DND-41 (cell line): ENCODE results near the gene LTB.
"Not testable (repeated sequence)": the region's sequence is repeated elsewhere in the genome, so short reads cannot be mapped to it uniquely, and the experiment has no call there.

Experiments used
- ATAC-seq: fragments of 200-7000 bp; cut with Tn5 transposase; 3 replicates; pipeline ENCODE4 v1.9.1; 2021; ENCODE audit warnings: low read depth; ENCODE audit not compliant: insufficient read depth
- DNase-seq: peaks from one replicate; pipeline ENCODE4 v3.0.0-alpha.2; 2020
- H2AFZ ChIP-seq: 2 replicates; pipeline ENCODE4 v1.6.0; 2012; ENCODE audit warnings: low read depth, low read length
- H3K27ac ChIP-seq: 2 replicates; pipeline ENCODE4 v1.5.1; 2012; ENCODE audit warnings: low read length, inconsistent platforms
- H3K27me3 ChIP-seq: fragments of 200-600 bp; sonication (generic); 2 replicates; pipeline ENCODE4 v1.6.0; 2012; ENCODE audit warnings: low read length, mild to moderate bottlenecking, inconsistent platforms; ENCODE audit not compliant: insufficient read depth, poor library complexity
- H3K36me3 ChIP-seq: 2 replicates; pipeline ENCODE4 v1.5.1; 2012; ENCODE audit warnings: low read length, inconsistent platforms; ENCODE audit not compliant: insufficient read depth
- H3K4me1 ChIP-seq: 2 replicates; pipeline ENCODE4 v1.5.1; 2012; ENCODE audit warnings: mild to moderate bottlenecking, low read length; ENCODE audit not compliant: insufficient read depth
- H3K4me2 ChIP-seq: 2 replicates; pipeline ENCODE4 v1.6.0; 2012; ENCODE audit warnings: mild to moderate bottlenecking, moderate library complexity, low read length, inconsistent platforms; ENCODE audit not compliant: insufficient read depth
- H3K4me3 ChIP-seq, 2 experiments: fragments of 200-600 bp in 1 of 2; shearing (Covaris generic) in 1 of 2; 2 replicates each; pipeline ENCODE4 v1.5.1; 2012 to 2016; ENCODE audit warnings: inconsistent platforms in 2 of 2, low read length in 2 of 2, mild to moderate bottlenecking in 2 of 2, low read depth in 1 of 2, moderate library complexity in 1 of 2
- H3K79me2 ChIP-seq: 2 replicates; pipeline ENCODE4 v1.6.0; 2012; ENCODE audit warnings: low read length, inconsistent platforms; ENCODE audit not compliant: insufficient read depth
- H3K9ac ChIP-seq: 2 replicates; pipeline ENCODE4 v1.6.0; 2012; ENCODE audit warnings: low read depth, mild to moderate bottlenecking, inconsistent platforms, low read length, moderate library complexity
- H3K9me3 ChIP-seq: 2 replicates; pipeline ENCODE4 v1.5.1; 2012; ENCODE audit warnings: low read length, moderate library complexity, mild to moderate bottlenecking, inconsistent platforms; ENCODE audit not compliant: insufficient read depth, severe bottlenecking
- H4K20me1 ChIP-seq: 2 replicates; pipeline ENCODE4 v1.6.0; 2012; ENCODE audit warnings: low read length; ENCODE audit not compliant: insufficient read depth
- EZH2 ChIP-seq: IDR thresholded peaks from 3 replicates; pipeline ENCODE4 v1.6.1; 2012; ENCODE audit warnings: borderline replicate concordance, low read depth, mild to moderate bottlenecking, moderate library complexity, low read length, inconsistent platforms; ENCODE audit not compliant: severe bottlenecking
- TF ChIP-seq, protein P1 (sequence below): IDR thresholded peaks from 2 replicates; pipeline ENCODE4 v1.5.1; 2012; ENCODE audit warnings: borderline replicate concordance, low read length, moderate library complexity, mild to moderate bottlenecking; ENCODE audit not compliant: poor library complexity, severe bottlenecking; ENCODE audit errors: extremely low read depth

Gene LTB

DNA sequence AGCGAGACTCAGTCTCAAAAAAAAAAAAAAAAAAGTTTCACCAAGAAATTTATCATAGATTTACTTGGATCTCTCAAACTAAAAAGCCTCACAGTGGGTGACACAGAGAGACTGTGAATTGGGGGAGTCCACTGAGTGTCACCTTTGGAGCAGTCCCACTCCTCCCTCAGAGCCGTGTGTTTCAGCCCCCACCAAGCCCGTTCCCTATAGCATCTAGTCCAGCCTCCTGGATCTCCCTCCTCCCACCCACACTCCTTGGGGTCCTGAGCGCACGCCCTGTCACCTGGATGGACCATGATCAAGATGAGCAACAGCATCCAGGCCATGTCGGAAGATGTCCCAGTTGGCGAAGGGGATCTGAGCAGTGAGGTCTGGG is 10.2 kb upstream of the LTB start:
- Histone ChIP-seq H3K4me1 (peaks cover 8% of the 10 kb centered on the region), H3K4me2 (no peak overlapping the region), H3K27me3 (no peaks in the 10 kb centered on the region), H3K79me2 (no peaks in the 10 kb centered on the region), H3K9ac (no peak overlapping the region), H4K20me1 (no peaks in the 10 kb centered on the region), H3K27ac (no peak overlapping the region), H2AFZ (no peak overlapping the region), H3K9me3 (no peaks in the 10 kb centered on the region), H3K36me3 (no peaks in the 10 kb centered on the region), H3K4me3 (no peak overlapping the region)
- TF ChIP-seq, protein P1, sequence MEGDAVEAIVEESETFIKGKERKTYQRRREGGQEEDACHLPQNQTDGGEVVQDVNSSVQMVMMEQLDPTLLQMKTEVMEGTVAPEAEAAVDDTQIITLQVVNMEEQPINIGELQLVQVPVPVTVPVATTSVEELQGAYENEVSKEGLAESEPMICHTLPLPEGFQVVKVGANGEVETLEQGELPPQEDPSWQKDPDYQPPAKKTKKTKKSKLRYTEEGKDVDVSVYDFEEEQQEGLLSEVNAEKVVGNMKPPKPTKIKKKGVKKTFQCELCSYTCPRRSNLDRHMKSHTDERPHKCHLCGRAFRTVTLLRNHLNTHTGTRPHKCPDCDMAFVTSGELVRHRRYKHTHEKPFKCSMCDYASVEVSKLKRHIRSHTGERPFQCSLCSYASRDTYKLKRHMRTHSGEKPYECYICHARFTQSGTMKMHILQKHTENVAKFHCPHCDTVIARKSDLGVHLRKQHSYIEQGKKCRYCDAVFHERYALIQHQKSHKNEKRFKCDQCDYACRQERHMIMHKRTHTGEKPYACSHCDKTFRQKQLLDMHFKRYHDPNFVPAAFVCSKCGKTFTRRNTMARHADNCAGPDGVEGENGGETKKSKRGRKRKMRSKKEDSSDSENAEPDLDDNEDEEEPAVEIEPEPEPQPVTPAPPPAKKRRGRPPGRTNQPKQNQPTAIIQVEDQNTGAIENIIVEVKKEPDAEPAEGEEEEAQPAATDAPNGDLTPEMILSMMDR: no peak
- no peak for TF ChIP-seq EZH2
- ATAC-seq (0 out of 3 replicates have a peak, but pooled peaks have one; percentile 6), DNase-seq (no peak)

DNA sequence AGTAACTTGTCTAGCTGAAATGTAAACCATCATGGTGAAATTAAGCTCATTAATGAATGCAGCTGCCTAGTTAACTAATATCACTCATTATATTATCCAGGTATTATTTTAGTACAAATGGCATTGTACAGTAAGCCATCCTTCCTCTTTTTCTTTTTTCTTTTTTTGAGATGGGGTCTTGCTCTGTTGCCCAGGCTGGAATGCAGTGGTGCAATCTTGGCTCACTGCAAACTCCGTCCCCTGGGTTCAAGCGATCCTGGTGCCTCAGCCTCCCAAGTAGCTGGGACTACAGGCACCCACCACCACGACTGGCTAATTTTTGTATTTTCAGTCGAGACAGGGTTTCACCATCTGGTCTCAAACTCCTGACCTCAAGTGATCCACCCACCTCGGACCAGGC is 8.5 kb upstream of the LTB start:
- ATAC-seq: not testable (repeated sequence)

DNA sequence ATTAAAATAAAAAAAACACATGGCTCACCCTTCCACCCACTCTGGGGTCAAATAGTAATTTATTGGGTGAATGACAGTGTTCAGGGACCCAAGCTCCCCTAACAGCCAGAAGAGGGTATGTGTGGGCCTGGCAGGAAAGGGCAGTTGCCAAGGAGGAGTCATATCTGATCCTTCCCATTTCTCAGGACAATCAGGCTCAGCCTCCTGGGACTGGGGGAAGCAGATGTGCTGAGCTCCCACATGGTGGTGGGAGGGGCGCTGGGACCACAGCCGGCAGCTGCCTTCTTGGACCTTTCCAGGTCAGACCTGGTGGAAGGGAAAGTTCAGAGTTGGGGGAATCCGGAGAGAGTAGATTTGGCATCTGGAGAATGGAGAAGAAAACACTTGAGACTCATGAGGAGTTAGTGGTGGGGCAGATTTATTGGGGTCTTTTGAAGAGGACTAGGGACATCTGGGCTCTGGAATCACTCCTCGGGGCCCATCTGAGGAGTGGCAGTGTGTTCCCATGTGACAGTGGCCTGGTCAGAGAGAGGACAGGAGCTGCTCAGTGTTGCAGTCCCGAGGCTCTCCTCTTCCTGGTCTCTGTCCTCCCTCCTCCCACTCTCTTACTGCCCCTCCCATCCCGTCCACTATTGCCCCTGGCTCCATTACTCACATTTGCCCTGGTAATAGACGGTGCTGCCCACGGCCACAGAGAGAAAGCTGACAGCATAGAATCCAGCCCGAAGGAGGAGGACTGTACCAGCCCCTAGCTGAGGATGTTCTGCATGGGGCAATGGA is 6.8 kb upstream of the LTB start:
- Histone ChIP-seq H2AFZ (no peak overlapping the region), H3K4me2 (no peak overlapping the region)
- ATAC-seq: no peak

More for the DNA sequence above, 8.5 kb upstream of the LTB start:
- not testable (repeated sequence) for H3K27me3 ChIP-seq, H2AFZ ChIP-seq, DNase-seq, H3K4me2 ChIP-seq, H3K9ac ChIP-seq, H3K79me2 ChIP-seq, H3K36me3 ChIP-seq, H3K4me3 ChIP-seq, H4K20me1 ChIP-seq, H3K27ac ChIP-seq, H3K9me3 ChIP-seq
- peaks cover 24% of the 10 kb centered on the region for H3K4me1 ChIP-seq

More for the DNA sequence above, 6.8 kb upstream of the LTB start:
- Histone ChIP-seq H3K4me1 (peaks cover 29% of the 10 kb centered on the region), H3K4me3 (no peak overlapping the region), H3K27ac (no peak overlapping the region), H3K9ac (no peak overlapping the region), H3K79me2 (no peaks in the 10 kb centered on the region), H3K36me3 (no peaks in the 10 kb centered on the region), H4K20me1 (no peaks in the 10 kb centered on the region), H3K9me3 (no peaks in the 10 kb centered on the region), H3K27me3 (no peaks in the 10 kb centered on the region)
- no peak for DNase-seq
- no peak for TF ChIP-seq EZH2
- TF ChIP-seq, protein P1: no peak
